ENCODE results near the gene NR2F1-AS1.

The NR2F1-AS1 gene

GRCh38 chr5:93428868-93429267, 152.2 kb downstream of the NR2F1-AS1 start:
- Histone ChIP-seq H3K27ac (ENCODE audit: low read depth, low read length) (no peak overlapping the region), H4K12ac (ENCODE audit: low read depth, low read length) (no peak overlapping the region), H3K4me1 (ENCODE audit: control insufficient read depth in 1 of 2, insufficient read depth in 2 of 2, low read length in 2 of 2) (no peaks in the 10 kb centered on the region), H3K4me2 (ENCODE audit: low read length) (no peak overlapping the region), H3K27me3 (ENCODE audit: insufficient read depth, low read length) (no peaks in the 10 kb centered on the region), H2BK5ac (ENCODE audit: low read depth, low read length, poor library complexity) (no peak overlapping the region), H3K23ac (ENCODE audit: low read length) (no peak overlapping the region), H3K9me3 (ENCODE audit: insufficient read depth, low read depth, low read length) (no peaks in the 10 kb centered on the region), H3K36me3 (ENCODE audit: control insufficient read depth in 1 of 2, insufficient read depth in 2 of 2, low read length in 2 of 2) (no peaks in the 10 kb centered on the region), H4K8ac (ENCODE audit: low read depth, low read length) (no peak overlapping the region), H3K9ac (ENCODE audit: low read length) (no peak overlapping the region), H3K79me2 (ENCODE audit: control insufficient read depth, insufficient read depth, low read length, poor library complexity) (no peaks in the 10 kb centered on the region), H2BK12ac (ENCODE audit: low read length) (no peak overlapping the region), H3K14ac (ENCODE audit: low read length) (no peak overlapping the region), H3K4me3 (ENCODE audit: low read depth, low read length) (no peak overlapping the region), H2AK5ac (ENCODE audit: low read length) (no peak overlapping the region), H4K91ac (ENCODE audit: low read depth, low read length) (no peak overlapping the region), H2BK120ac (ENCODE audit: insufficient read depth, low read length, poor library complexity) (no peak overlapping the region), H3K4ac (ENCODE audit: low read depth, low read length) (no peak overlapping the region), H3K79me1 (ENCODE audit: low read length) (no peaks in the 10 kb centered on the region), H2AFZ (ENCODE audit: insufficient read depth, low read length, poor library complexity) (no peak overlapping the region), H3K18ac (ENCODE audit: low read length) (no peak overlapping the region)
- no CpG with 5 or more reads among the region's 1 CpG for WGBS (ENCODE audit: extremely low coverage, insufficient coverage, insufficient read length)
- peak in 1 of 2 donors; percentile 9 for DNase-seq

DNA sequence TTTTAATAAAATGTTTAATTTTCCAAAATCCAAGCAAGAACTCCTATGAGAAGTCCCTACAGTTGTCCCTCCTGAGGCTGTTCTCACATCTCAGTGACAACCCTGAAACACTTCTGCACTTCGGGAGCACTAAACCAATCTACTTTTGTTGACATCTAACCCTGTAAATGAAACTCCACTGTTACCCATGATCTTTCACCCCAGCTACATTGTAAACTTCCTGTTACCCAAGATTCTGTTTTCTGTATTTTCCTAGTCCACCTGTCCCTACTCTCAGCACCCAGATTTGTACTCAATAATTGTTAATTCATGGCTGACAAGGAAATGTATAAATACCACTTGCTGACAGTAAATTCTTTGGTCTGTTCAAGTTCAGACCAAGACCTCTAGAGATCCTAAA, 153.7 kb downstream of the NR2F1-AS1 start:
- Histone ChIP-seq H2AFZ (ENCODE audit: insufficient read depth, low read length, poor library complexity) (no peak overlapping the region), H3K79me1 (ENCODE audit: low read length) (no peaks in the 10 kb centered on the region), H3K36me3 (ENCODE audit: control insufficient read depth in 1 of 2, insufficient read depth in 2 of 2, low read length in 2 of 2) (no peaks in the 10 kb centered on the region), H4K8ac (ENCODE audit: low read depth, low read length) (no peak overlapping the region), H2BK120ac (ENCODE audit: insufficient read depth, low read length, poor library complexity) (no peak overlapping the region), H2AK5ac (ENCODE audit: low read length) (no peak overlapping the region), H4K91ac (ENCODE audit: low read depth, low read length) (no peak overlapping the region), H4K12ac (ENCODE audit: low read depth, low read length) (no peak overlapping the region), H3K23ac (ENCODE audit: low read length) (no peak overlapping the region), H3K79me2 (ENCODE audit: control insufficient read depth, insufficient read depth, low read length, poor library complexity) (no peaks in the 10 kb centered on the region), H3K18ac (ENCODE audit: low read length) (no peak overlapping the region), H3K9me3 (ENCODE audit: insufficient read depth, low read depth, low read length) (no peaks in the 10 kb centered on the region), H3K9ac (ENCODE audit: low read length) (no peak overlapping the region), H3K27ac (ENCODE audit: low read depth, low read length) (no peak overlapping the region), H2BK5ac (ENCODE audit: low read depth, low read length, poor library complexity) (no peak overlapping the region), H3K4me3 (ENCODE audit: low read depth, low read length) (no peak overlapping the region), H3K27me3 (ENCODE audit: insufficient read depth, low read length) (no peaks in the 10 kb centered on the region), H3K4ac (ENCODE audit: low read depth, low read length) (no peak overlapping the region), H3K4me1 (ENCODE audit: control insufficient read depth in 1 of 2, insufficient read depth in 2 of 2, low read length in 2 of 2) (no peaks in the 10 kb centered on the region), H3K14ac (ENCODE audit: low read length) (no peak overlapping the region), H3K4me2 (ENCODE audit: low read length) (no peak overlapping the region), H2BK12ac (ENCODE audit: low read length) (no peak overlapping the region)
- WGBS (ENCODE audit: extremely low coverage, insufficient coverage, insufficient read length) = no CpG with 5 or more reads among the region's 1 CpG
- DNase-seq = no peak

DNA sequence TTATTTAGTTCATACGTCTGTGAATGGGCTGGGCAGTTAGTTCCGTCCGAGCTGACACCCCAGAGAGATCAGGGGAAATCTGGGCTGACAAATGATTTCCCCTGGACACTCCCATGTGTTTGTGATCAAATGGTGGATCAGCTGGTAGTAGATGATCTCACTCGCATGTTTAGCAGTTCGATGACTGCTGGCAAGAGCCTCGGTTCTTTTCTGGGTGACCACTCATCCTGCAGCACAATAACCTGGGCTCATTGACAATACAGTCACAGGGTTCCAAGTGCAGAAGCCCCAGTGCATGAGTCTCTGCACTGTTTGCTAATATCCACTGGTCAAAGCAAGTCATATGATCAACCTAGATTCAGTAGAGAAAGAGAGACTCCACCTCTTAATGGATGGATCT, 155.9 kb downstream of the NR2F1-AS1 start:
- H3K9me3 ChIP-seq (ENCODE audit: insufficient read depth, low read depth, low read length) = no peaks in the 10 kb centered on the region
- no peak overlapping the region for H3K18ac ChIP-seq (ENCODE audit: low read length)
- no peak overlapping the region for H3K4ac ChIP-seq (ENCODE audit: low read depth, low read length)
- no peak overlapping the region for H3K27ac ChIP-seq (ENCODE audit: low read depth, low read length)
- no peak for DNase-seq
- H3K4me3 ChIP-seq (ENCODE audit: low read depth, low read length) = no peak overlapping the region
- no peak overlapping the region for H4K8ac ChIP-seq (ENCODE audit: low read depth, low read length)
- H4K12ac ChIP-seq (ENCODE audit: low read depth, low read length) = no peak overlapping the region
- H4K91ac ChIP-seq (ENCODE audit: low read depth, low read length) = no peak overlapping the region
- no peak overlapping the region for H3K4me2 ChIP-seq (ENCODE audit: low read length)
- no peak overlapping the region for H2BK5ac ChIP-seq (ENCODE audit: low read depth, low read length, poor library complexity)
- H3K9ac ChIP-seq (ENCODE audit: low read length) = no peak overlapping the region
- H2AK5ac ChIP-seq (ENCODE audit: low read length) = no peak overlapping the region
- no CpG with 5 or more reads among the region's 6 CpGs for whole genome bisulfite sequencing (ENCODE audit: extremely low coverage, insufficient coverage, insufficient read length)
- no peaks in the 10 kb centered on the region for H3K79me2 ChIP-seq (ENCODE audit: control insufficient read depth, insufficient read depth, low read length, poor library complexity)
- H3K36me3 ChIP-seq (ENCODE audit: control insufficient read depth in 1 of 2, insufficient read depth in 2 of 2, low read length in 2 of 2) = no peaks in the 10 kb centered on the region
- H2BK120ac ChIP-seq (ENCODE audit: insufficient read depth, low read length, poor library complexity) = no peak overlapping the region
- H2AFZ ChIP-seq (ENCODE audit: insufficient read depth, low read length, poor library complexity) = no peak overlapping the region
- H2BK12ac ChIP-seq (ENCODE audit: low read length) = no peak overlapping the region
- no peaks in the 10 kb centered on the region for H3K4me1 ChIP-seq (ENCODE audit: control insufficient read depth in 1 of 2, insufficient read depth in 2 of 2, low read length in 2 of 2)
- no peak overlapping the region for H3K14ac ChIP-seq (ENCODE audit: low read length)
- H3K79me1 ChIP-seq (ENCODE audit: low read length) = no peaks in the 10 kb centered on the region
- no peaks in the 10 kb centered on the region for H3K27me3 ChIP-seq (ENCODE audit: insufficient read depth, low read length)
- no peak overlapping the region for H3K23ac ChIP-seq (ENCODE audit: low read length)

DNA sequence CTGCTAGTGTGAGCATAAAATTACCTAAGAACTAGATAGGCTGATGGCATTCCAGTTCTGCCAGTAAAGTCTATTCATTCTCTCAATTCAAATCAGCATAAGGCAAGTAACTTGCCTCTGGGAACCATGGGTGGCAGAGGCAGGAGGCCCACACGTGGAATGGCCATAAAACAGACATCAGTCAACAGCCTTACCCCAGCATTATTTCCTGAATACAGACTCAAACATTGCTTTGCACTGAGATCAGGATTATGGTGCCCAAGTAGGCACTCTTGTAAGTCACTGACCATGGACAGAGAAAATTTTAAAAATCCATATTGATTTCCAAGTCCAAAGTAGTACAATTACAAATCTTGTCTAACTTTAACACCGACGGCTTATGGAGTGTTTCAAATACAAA, 157.7 kb downstream of the NR2F1-AS1 start:
- Histone ChIP-seq H3K9ac (ENCODE audit: low read length) (no peak overlapping the region), H3K79me2 (ENCODE audit: control insufficient read depth, insufficient read depth, low read length, poor library complexity) (no peaks in the 10 kb centered on the region), H3K79me1 (ENCODE audit: low read length) (no peaks in the 10 kb centered on the region), H3K18ac (ENCODE audit: low read length) (no peak overlapping the region), H4K12ac (ENCODE audit: low read depth, low read length) (no peak overlapping the region), H3K4me1 (ENCODE audit: control insufficient read depth in 1 of 2, insufficient read depth in 2 of 2, low read length in 2 of 2) (no peaks in the 10 kb centered on the region), H4K8ac (ENCODE audit: low read depth, low read length) (no peak overlapping the region), H2BK120ac (ENCODE audit: insufficient read depth, low read length, poor library complexity) (no peak overlapping the region), H4K91ac (ENCODE audit: low read depth, low read length) (no peak overlapping the region), H3K27me3 (ENCODE audit: insufficient read depth, low read length) (no peaks in the 10 kb centered on the region), H3K9me3 (ENCODE audit: insufficient read depth, low read depth, low read length) (no peaks in the 10 kb centered on the region), H3K14ac (ENCODE audit: low read length) (no peak overlapping the region), H3K4me3 (ENCODE audit: low read depth, low read length) (no peak overlapping the region), H3K27ac (ENCODE audit: low read depth, low read length) (no peak overlapping the region), H3K4me2 (ENCODE audit: low read length) (no peak overlapping the region), H3K23ac (ENCODE audit: low read length) (no peak overlapping the region), H2AFZ (ENCODE audit: insufficient read depth, low read length, poor library complexity) (no peak overlapping the region), H3K4ac (ENCODE audit: low read depth, low read length) (no peak overlapping the region), H2BK5ac (ENCODE audit: low read depth, low read length, poor library complexity) (no peak overlapping the region), H2AK5ac (ENCODE audit: low read length) (no peak overlapping the region), H3K36me3 (ENCODE audit: control insufficient read depth in 1 of 2, insufficient read depth in 2 of 2, low read length in 2 of 2) (no peaks in the 10 kb centered on the region), H2BK12ac (ENCODE audit: low read length) (no peak overlapping the region)
- no CpG with 5 or more reads among the region's 3 CpGs for WGBS (ENCODE audit: extremely low coverage, insufficient coverage, insufficient read length)
- no peak for DNase-seq
